GM23338 (cell line): Measurements from ENCODE around the gene SHISAL2A. TPM values are rescaled to one million over a fixed set of nuclear protein-coding genes. Genes with fewer than 3 reads are reported as not detected.

Experiments
- ATAC-seq: fragments of 200-7000 bp; cut with Tn5 transposase; 3 replicates; pipeline ENCODE4 v1.9.1; 2020
- DNase-seq: peaks from one replicate; pipeline ENCODE4 v3.0.0-alpha.2; 2015; ENCODE audit warnings: low spot score
- H2AFZ ChIP-seq: fragments of 200-600 bp; sonication (generic); 2 replicates; pipeline ENCODE4 v1.8.0; 2016; ENCODE audit warnings: antibody characterized with exemption, mild to moderate bottlenecking, moderate library complexity
- H3F3A ChIP-seq: fragments of 200-600 bp; sonication (generic); replicated peaks from 2 replicates; pipeline ENCODE4 v1.8.0; 2017; ENCODE audit warnings: antibody characterized with exemption, mixed run types, low read depth
- H3K27ac ChIP-seq: fragments of 200-600 bp; sonication (generic); 2 replicates; pipeline ENCODE4 v1.6.1; 2016; ENCODE audit warnings: low read depth
- H3K27me3 ChIP-seq: fragments of 200-600 bp; sonication (generic); 2 replicates; pipeline ENCODE4 v1.8.0; 2016; ENCODE audit warnings: mild to moderate bottlenecking, mixed run types, moderate library complexity; ENCODE audit not compliant: insufficient read depth
- H3K36me3 ChIP-seq: fragments of 200-600 bp; sonication (generic); 2 replicates; pipeline ENCODE4 v1.8.0; 2016; ENCODE audit warnings: mild to moderate bottlenecking; ENCODE audit not compliant: insufficient read depth
- H3K4me1 ChIP-seq: fragments of 200-600 bp; sonication (generic); 2 replicates; pipeline ENCODE4 v1.8.0; 2016; ENCODE audit warnings: mild to moderate bottlenecking, moderate library complexity; ENCODE audit not compliant: insufficient read depth
- H3K4me2 ChIP-seq: fragments of 200-600 bp; sonication (generic); 2 replicates; pipeline ENCODE4 v1.7.1; 2017; ENCODE audit warnings: mixed run types
- H3K4me3 ChIP-seq: fragments of 200-600 bp; sonication (generic); 2 replicates; pipeline ENCODE4 v1.6.1; 2016; ENCODE audit warnings: mixed run types
- H3K79me2 ChIP-seq: fragments of 200-600 bp; sonication (generic); replicated peaks from 2 replicates; pipeline ENCODE4 v1.8.0; 2017; ENCODE audit warnings: mild to moderate bottlenecking; ENCODE audit not compliant: insufficient read depth
- H3K9me2 ChIP-seq: fragments of 200-600 bp; sonication (generic); 2 replicates; pipeline ENCODE4 v1.8.0; 2017; ENCODE audit not compliant: insufficient read depth
- H4K20me1 ChIP-seq: fragments of 200-600 bp; sonication (generic); replicated peaks from 2 replicates; pipeline ENCODE4 v1.8.0; 2017; ENCODE audit warnings: mild to moderate bottlenecking; ENCODE audit not compliant: insufficient read depth
- H3K27ac Mint-ChIP-seq: 2 replicates; pipeline ENCODE4 v1.8.0; 2020; ENCODE audit warnings: inconsistent platforms, mild to moderate bottlenecking, moderate library complexity, mixed read lengths
- H3K27me3 Mint-ChIP-seq: 3 replicates; pipeline ENCODE4 v1.8.0; 2022; ENCODE audit warnings: low read depth, mild to moderate bottlenecking, moderate library complexity, mixed read lengths, inconsistent platforms; ENCODE audit not compliant: insufficient read depth, poor library complexity
- H3K36me3 Mint-ChIP-seq: 3 replicates; pipeline ENCODE4 v1.8.0; 2021; ENCODE audit warnings: low read depth, mild to moderate bottlenecking, inconsistent platforms, moderate library complexity, mixed read lengths
- H3K4me1 Mint-ChIP-seq: 3 replicates; pipeline ENCODE4 v1.8.0; 2020; ENCODE audit warnings: mild to moderate bottlenecking, inconsistent platforms, mixed read lengths
- H3K4me3 Mint-ChIP-seq: 3 replicates; pipeline ENCODE4 v1.8.0; 2021; ENCODE audit warnings: moderate library complexity, mild to moderate bottlenecking, inconsistent platforms, mixed read lengths
- H3K9me3 Mint-ChIP-seq: 3 replicates; pipeline ENCODE4 v1.8.0; 2020; ENCODE audit warnings: moderate library complexity, mild to moderate bottlenecking, inconsistent platforms, mixed read lengths
- JUNB ChIP-seq: IDR thresholded peaks from one replicate; pipeline ENCODE4 v1.6.1; 2016; ENCODE audit warnings: antibody characterized with exemption; ENCODE audit not compliant: unreplicated experiment
- NANOG ChIP-seq: IDR thresholded peaks from 2 replicates; pipeline ENCODE4 v1.6.1; 2016; ENCODE audit warnings: antibody characterized with exemption, borderline replicate concordance
- REST ChIP-seq: IDR thresholded peaks from one replicate; pipeline ENCODE4 v1.6.1; 2018; ENCODE audit warnings: antibody characterized with exemption; ENCODE audit not compliant: unreplicated experiment
- ZNF114 ChIP-seq: fragments of 250-450 bp; sonication (Bioruptor Pico); IDR thresholded peaks from 2 replicates; pipeline ENCODE4 v1.5.0; 2020; ENCODE audit warnings: mild to moderate bottlenecking, moderate library complexity
- ZNF331 ChIP-seq: fragments of 250-450 bp; sonication (Bioruptor Pico); IDR thresholded peaks from 2 replicates; pipeline ENCODE4 v1.5.0; 2020; ENCODE audit warnings: low read depth, mild to moderate bottlenecking, moderate library complexity
- ZNF462 ChIP-seq: fragments of 250-450 bp; sonication (Bioruptor Pico); IDR thresholded peaks from 2 replicates; pipeline ENCODE4 v1.5.0; 2020; ENCODE audit warnings: mild to moderate bottlenecking, moderate library complexity
- polyA plus RNA-seq: library from polyadenylated mRNA; unstranded; fragments of >200 nt; fragmentation: Nextera tagmentation; extraction: Ambion mirVana; gene quantifications from 2 replicates; pipeline ENCODE4 v1.2.1, GENCODE V29; 2016
- total RNA-seq: library from RNA; depleted of rRNA; stranded (reverse); fragments of >200 nt; shearing (Covaris generic); gene quantifications from 2 replicates; pipeline ENCODE4 v1.2.3, GENCODE V29; 2014

The SHISAL2A gene
- total and polyA plus RNA-seq, 2 experiments from 2014 or later: 0.10 to 1.2 TPM

GRCh38 chr1:52695627-52696026, 62.7 kb downstream of the SHISAL2A start:
- Histone ChIP-seq H3K9me2 (no peaks in the 10 kb centered on the region), H3K4me3 (no peak overlapping the region), H3K36me3 (peaks cover 14% of the 10 kb centered on the region), H3F3A (0 out of 2 replicates have a peak, but pooled peaks cover 2% of the 10 kb centered on the region), H3K27me3 (no peaks in the 10 kb centered on the region), H4K20me1 (peaks cover 23% of the 10 kb centered on the region), H3K4me1 (peaks cover 14% of the 10 kb centered on the region), H3K27ac (no peak overlapping the region), H3K4me2 (peak overlapping the region; percentile 14; the same call in 1 of the 2 replicates), H3K79me2 (peaks cover 56% of the 10 kb centered on the region), H2AFZ (no peak overlapping the region)
- TF ChIP-seq JUNB: no peak
- no peak for TF ChIP-seq NANOG
- no peak for TF ChIP-seq ZNF114 (CRISPR knock-in tag)
- no peak for TF ChIP-seq REST
- TF ChIP-seq ZNF462 (CRISPR knock-in tag): no peak
- TF ChIP-seq ZNF331 (CRISPR knock-in tag): no peak
- peaks cover 13% of the 10 kb centered on the region for H3K27me3 Mint-ChIP-seq
- no peak for DNase-seq
- peaks cover 11% of the 10 kb centered on the region; the same call in 1 of the 3 replicates for H3K4me1 Mint-ChIP-seq
- H3K4me3 Mint-ChIP-seq: peak overlapping the region; percentile 20; the same call in 2 of the 3 replicates
- H3K9me3 Mint-ChIP-seq: peaks cover 11% of the 10 kb centered on the region; the same call in 2 of the 3 replicates
- peaks cover 54% of the 10 kb centered on the region for H3K36me3 Mint-ChIP-seq
- no peak overlapping the region for H3K27ac Mint-ChIP-seq
- ATAC-seq: no peak
